ENCODE results near the gene PSORS1C2.

- TF ChIP-seq, protein P1, sequence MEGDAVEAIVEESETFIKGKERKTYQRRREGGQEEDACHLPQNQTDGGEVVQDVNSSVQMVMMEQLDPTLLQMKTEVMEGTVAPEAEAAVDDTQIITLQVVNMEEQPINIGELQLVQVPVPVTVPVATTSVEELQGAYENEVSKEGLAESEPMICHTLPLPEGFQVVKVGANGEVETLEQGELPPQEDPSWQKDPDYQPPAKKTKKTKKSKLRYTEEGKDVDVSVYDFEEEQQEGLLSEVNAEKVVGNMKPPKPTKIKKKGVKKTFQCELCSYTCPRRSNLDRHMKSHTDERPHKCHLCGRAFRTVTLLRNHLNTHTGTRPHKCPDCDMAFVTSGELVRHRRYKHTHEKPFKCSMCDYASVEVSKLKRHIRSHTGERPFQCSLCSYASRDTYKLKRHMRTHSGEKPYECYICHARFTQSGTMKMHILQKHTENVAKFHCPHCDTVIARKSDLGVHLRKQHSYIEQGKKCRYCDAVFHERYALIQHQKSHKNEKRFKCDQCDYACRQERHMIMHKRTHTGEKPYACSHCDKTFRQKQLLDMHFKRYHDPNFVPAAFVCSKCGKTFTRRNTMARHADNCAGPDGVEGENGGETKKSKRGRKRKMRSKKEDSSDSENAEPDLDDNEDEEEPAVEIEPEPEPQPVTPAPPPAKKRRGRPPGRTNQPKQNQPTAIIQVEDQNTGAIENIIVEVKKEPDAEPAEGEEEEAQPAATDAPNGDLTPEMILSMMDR (IDR thresholded peaks at IDR 0.05), result no peak
- no peak for TF ChIP-seq TEAD4 (IDR thresholded peaks at IDR 0.05; ENCODE audit: borderline replicate concordance, insufficient read depth)
- no peak for TF ChIP-seq TAF1 (IDR thresholded peaks at IDR 0.05; ENCODE audit: borderline replicate concordance, low read depth, low read length)
- TF ChIP-seq, protein P2, sequence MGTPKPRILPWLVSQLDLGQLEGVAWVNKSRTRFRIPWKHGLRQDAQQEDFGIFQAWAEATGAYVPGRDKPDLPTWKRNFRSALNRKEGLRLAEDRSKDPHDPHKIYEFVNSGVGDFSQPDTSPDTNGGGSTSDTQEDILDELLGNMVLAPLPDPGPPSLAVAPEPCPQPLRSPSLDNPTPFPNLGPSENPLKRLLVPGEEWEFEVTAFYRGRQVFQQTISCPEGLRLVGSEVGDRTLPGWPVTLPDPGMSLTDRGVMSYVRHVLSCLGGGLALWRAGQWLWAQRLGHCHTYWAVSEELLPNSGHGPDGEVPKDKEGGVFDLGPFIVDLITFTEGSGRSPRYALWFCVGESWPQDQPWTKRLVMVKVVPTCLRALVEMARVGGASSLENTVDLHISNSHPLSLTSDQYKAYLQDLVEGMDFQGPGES (IDR thresholded peaks at IDR 0.05; ENCODE audit: low read depth, low read length), result no peak
- TF ChIP-seq, protein P3, sequence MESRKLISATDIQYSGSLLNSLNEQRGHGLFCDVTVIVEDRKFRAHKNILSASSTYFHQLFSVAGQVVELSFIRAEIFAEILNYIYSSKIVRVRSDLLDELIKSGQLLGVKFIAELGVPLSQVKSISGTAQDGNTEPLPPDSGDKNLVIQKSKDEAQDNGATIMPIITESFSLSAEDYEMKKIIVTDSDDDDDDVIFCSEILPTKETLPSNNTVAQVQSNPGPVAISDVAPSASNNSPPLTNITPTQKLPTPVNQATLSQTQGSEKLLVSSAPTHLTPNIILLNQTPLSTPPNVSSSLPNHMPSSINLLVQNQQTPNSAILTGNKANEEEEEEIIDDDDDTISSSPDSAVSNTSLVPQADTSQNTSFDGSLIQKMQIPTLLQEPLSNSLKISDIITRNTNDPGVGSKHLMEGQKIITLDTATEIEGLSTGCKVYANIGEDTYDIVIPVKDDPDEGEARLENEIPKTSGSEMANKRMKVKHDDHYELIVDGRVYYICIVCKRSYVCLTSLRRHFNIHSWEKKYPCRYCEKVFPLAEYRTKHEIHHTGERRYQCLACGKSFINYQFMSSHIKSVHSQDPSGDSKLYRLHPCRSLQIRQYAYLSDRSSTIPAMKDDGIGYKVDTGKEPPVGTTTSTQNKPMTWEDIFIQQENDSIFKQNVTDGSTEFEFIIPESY (IDR thresholded peaks at IDR 0.05; ENCODE audit: borderline replicate concordance, low read depth), result no peak
- TF ChIP-seq FOXM1 (IDR thresholded peaks at IDR 0.05; ENCODE audit: low read depth), result no peak
- TF ChIP-seq NRF1 (IDR thresholded peaks at IDR 0.05; ENCODE audit: low read depth, low read length), result no peak
- TF ChIP-seq YY1 (IDR thresholded peaks at IDR 0.05; ENCODE audit: low read depth), result no peak
- TF ChIP-seq, protein P4, sequence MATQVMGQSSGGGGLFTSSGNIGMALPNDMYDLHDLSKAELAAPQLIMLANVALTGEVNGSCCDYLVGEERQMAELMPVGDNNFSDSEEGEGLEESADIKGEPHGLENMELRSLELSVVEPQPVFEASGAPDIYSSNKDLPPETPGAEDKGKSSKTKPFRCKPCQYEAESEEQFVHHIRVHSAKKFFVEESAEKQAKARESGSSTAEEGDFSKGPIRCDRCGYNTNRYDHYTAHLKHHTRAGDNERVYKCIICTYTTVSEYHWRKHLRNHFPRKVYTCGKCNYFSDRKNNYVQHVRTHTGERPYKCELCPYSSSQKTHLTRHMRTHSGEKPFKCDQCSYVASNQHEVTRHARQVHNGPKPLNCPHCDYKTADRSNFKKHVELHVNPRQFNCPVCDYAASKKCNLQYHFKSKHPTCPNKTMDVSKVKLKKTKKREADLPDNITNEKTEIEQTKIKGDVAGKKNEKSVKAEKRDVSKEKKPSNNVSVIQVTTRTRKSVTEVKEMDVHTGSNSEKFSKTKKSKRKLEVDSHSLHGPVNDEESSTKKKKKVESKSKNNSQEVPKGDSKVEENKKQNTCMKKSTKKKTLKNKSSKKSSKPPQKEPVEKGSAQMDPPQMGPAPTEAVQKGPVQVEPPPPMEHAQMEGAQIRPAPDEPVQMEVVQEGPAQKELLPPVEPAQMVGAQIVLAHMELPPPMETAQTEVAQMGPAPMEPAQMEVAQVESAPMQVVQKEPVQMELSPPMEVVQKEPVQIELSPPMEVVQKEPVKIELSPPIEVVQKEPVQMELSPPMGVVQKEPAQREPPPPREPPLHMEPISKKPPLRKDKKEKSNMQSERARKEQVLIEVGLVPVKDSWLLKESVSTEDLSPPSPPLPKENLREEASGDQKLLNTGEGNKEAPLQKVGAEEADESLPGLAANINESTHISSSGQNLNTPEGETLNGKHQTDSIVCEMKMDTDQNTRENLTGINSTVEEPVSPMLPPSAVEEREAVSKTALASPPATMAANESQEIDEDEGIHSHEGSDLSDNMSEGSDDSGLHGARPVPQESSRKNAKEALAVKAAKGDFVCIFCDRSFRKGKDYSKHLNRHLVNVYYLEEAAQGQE (IDR thresholded peaks at IDR 0.05; ENCODE audit: low read depth, low read length), result no peak
- TF ChIP-seq EP300 (IDR thresholded peaks at IDR 0.05; ENCODE audit: borderline replicate concordance in 1 of 2, low read depth in 1 of 2, low read length in 1 of 2), result no peak
- no peak for TF ChIP-seq RAD21 (IDR thresholded peaks at IDR 0.05; ENCODE audit: low read length)
- TF ChIP-seq MXI1 (IDR thresholded peaks at IDR 0.05; ENCODE audit: low read depth, low read length), result no peak
Measured at GRCh38 chr6:31092238-31092637, 46.6 kb downstream of the PSORS1C2 start.
